Hematopoietic multipotent progenitor cell treated with erythropoietin and hydrocortisone succinate and interleukin-3 and kit ligand, for 17 days (in vitro differentiated cells): ENCODE results near the gene PNCK.

Experiments used
- DNase-seq: peaks from one replicate; pipeline ENCODE4 v3.0.0-alpha.2; 2015; ENCODE audit warnings: low spot score

PNCK gene

DNA sequence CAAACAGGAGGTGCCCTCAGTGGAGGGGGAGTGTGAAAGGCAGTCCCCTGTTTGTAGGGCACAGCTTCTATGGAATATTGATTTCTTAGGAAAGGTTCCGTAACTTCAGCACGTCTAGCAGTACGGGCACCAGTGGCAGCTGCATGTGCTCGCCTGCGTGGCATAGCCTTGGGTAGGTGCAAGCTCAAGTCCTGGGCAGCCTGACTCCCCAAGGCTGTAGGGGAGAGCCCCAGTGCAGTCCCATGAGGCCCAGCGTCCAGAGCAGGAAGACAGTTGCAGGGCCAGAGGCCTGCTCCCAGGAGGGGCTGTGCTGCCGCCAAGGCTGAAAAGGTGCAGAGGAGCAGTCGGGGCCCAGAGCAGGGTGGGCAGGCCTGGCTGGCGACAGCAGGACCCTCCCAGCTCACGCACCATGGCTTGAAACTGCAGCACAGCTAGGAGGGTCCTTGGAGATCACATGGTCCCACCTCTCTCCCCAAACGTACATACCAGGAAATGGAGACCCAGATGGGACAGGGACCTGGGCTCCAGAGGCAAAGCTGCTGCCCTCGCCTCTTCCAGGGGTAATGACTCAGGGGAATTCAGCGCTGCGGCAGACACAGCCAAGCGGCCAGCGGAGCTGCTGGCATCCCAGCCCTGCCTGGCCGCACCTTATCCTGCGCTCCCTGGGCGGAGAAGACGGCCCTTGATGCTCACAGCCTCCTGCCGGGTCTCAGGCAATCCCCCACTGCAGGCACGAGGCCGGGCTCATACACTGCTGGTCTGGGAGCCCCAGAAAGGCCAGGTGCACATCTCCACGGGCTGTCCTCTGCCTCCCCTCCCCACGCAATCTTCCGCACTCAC lies 32.7 kb downstream of the PNCK start:
- DNase-seq = no peak

GRCh38 chrX:153640045-153640686 lies 33.4 kb downstream of the PNCK start:
- DNase-seq = no peak

- DNase-seq = no peak
Measured at GRCh38 chrX:153639177-153640044, 34.2 kb downstream of the PNCK start.

DNA sequence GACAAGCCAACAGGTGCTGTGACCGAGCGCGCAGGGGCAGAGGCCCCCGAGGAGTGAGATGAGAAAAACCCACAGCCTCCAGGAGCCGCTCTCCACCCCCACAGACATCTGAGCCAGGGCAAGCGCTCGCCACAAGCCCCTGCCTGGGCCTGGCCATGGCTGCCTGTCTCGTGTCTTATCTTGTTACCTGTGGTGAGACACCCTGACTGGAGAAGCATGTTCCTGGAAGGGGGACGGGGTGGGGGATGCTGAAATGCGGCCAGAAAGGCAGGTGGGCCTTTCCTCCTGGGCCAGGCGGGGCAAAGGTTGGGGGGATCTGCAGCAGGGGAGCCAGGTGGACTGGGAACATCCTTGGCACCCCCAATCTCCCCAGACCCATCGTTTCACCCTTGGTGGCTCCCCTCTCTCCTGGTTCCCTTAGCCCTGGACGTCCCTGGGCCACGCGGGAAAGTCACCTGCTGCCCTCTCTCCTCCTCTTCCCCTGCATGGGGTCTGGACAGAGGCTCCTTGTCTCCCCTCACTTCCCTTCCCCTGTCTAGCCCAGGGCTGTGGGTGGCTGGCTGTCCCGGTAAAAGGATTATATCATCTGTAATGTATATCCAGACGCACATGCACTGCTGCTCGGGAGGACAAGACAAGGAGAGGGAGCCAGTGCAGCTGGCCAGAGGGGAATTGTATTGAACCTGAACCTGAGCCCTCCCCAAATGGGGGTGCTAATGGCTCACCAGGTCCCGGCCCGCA lies 35.0 kb downstream of the PNCK start:
- no peak for DNase-seq

- no peak for DNase-seq
Measured at GRCh38 chrX:153638041-153638371, 35.6 kb downstream of the PNCK start.

DNA sequence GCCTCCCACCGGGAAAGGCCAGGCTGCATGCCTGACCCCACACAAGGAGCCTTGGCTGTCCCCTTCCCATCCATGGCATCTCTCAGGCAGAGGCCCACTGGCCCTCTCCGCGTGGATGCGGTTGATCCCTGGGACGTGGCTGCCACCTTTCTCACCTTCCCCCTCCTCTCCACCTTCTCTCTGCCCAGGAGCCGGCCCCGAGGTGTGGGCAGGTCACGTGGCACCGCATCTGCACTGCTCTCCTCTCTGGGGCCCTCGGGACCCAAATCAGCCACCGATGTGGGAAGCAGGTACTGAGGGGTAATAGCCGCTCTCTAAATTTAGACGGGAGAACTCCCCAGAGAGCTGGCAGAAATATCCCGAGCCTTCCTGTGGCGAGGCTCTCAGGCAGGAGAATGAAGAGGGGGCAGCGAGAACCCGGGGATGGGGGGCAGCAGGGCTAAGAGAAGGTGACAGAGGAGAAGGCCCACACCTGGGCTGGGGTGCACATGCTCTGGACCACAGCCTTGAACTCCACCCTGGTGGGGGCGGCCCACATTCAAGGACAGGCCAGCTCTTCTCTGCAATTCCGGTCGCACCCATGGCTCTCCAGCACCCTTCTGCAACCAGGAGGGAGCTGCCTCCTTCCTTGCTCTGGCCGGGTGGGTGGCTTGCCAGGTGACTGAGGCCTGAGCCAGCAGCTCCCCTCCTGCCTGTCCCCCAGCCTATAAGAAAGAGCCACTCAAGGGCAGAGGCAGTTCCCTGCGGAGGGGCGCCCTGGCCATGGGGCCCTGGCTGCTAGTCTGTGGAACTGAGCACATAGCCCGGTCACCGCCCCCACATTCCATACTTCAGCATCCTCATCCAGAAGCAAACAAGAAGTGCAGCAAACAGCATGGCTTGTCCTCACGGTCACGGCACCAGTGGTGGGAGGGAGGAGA lies 36.2 kb downstream of the PNCK start:
- no peak for DNase-seq

- no peak for DNase-seq
Measured at GRCh38 chrX:153636716-153637115, 36.9 kb downstream of the PNCK start.

DNA sequence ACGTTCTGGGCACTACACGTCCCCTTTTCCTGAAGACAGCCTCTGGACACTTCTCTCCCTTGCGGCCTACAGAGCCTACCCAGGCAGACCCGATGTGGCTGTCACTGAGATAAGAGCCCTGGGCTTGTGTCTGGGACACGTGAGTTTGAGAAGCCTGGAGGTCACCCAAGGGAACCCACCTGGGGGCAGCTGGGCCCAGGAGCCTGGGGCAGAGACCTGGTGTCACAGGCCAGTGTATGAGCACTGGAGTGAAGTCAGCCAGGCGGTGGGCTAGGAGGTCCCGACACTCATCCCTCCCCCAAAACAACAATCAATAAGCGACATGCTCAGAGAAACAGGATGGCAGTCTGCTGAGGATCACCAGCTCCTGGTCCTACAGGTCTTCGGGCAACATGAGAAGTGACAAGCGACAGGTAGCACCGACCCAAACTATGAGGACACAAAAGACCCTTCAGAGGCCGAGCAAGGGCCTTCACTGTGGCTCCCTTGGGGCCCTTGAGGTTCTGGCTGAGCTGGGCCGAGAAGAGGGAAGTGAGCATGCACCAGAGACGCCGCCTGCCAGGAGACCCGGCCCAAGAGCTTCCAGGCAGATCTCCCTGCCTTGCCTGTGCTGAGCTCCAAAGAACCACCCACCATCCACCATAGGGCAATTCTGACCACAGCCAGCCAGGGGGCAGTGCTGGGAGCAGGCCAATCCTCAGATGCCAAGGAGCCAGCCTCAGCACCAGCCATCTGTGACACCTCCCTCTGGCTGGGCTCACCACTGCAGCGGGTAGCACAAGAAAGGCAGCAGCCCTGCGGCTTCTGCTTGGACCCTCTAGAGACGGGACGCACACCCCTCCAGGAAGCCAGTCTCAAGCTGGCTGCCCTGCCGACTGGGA lies 37.6 kb downstream of the PNCK start:
- DNase-seq = no peak

GRCh38 chrX:153635388-153635787 lies 38.2 kb downstream of the PNCK start:
- DNase-seq = no peak

DNA sequence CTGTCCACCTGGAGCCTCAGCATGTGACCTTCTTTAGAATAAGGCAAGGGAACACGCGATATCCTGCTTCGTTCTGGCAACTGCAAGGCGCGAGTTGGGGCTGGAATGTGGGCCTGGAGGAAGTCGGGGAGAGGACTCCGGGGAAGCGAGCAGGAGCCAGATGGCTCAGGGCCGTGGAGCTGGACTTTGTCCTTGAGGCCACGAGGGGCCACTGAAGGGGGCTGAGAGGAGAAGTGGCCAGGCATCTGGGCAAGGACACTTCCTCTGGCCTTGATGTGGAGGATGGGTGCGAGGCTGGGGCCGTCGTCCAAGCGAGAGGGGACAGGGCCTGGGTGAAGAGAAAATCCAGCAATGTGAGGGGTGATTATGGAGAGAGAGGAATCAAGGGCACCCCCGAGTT lies 38.8 kb downstream of the PNCK start:
- no peak for DNase-seq

DNA sequence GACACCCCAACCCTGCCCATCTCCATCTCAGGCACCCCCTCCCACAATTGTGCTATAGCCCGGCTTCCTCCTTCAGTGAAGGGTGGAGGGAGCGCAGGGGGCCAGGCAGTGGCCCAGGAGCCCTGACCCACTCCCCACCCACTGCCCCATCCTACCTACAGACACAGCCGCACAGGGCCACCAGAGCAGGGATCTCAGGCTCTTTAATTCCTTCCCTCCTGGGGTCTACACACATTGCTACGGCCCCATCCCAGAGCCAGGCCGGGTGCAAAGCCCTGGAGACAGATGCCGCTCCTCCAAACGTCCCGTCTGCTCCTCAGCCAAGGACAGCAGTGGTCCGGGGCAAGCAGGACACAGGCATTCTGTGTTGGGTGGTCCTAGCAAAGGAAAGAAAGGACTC lies 39.4 kb downstream of the PNCK start:
- no peak for DNase-seq

DNA sequence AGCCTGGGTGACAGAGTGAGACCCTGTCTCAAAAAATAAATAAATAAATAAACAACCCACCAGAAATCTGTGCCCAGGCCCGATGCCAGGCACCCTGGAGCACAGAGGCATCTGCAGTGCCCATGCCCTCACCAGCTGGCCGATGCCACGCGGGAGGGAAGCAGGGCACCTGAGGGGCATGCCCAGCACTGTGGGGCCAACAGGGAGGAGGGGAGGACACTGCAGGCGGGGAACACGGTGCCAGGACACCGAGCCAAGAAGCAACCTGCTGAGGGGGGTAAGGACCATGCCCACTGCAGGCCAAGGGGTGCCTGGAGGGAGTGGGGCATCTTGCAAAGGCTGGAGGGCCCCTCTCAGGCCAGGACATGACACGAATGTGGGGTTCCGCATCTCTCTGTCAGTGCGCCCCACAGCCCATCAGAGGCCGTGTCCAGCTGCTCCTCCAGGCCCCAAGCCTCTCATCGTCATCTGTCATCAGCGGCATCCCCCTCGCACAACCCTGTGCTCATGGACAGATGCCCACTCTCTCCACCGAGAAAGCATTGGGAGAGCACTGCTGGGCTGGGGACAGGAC lies 39.9 kb downstream of the PNCK start:
- DNase-seq = no peak

GRCh38 chrX:153633048-153633447 lies 40.6 kb downstream of the PNCK start:
- DNase-seq = no peak

GRCh38 chrX:153632595-153632946 lies 41.0 kb downstream of the PNCK start:
- no peak for DNase-seq

- DNase-seq = no peak
Measured at GRCh38 chrX:153631907-153632594, 41.6 kb downstream of the PNCK start.

GRCh38 chrX:153631346-153631745 lies 42.3 kb downstream of the PNCK start:
- no peak for DNase-seq

GRCh38 chrX:153628665-153629064 lies 44.9 kb downstream of the PNCK start:
- DNase-seq = no peak

DNA sequence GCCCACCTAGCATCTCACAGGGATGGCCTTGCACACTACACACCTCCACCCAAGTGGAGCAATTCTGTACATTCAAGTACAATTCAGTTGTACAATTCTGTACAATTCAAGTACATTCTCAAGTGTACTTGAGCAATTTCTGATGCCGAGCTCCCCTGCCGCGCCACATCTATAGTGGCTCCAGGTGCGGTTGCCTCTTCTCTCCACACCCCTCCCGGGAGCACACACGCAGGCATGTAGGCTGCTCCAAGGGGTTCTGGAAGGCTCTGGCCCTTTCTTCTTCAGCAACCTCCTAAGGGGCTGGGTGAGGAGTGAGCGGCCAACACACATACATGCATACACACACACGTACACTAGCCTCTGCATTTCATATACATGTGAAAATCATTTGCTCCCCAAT lies 45.5 kb downstream of the PNCK start:
- DNase-seq = no peak

DNA sequence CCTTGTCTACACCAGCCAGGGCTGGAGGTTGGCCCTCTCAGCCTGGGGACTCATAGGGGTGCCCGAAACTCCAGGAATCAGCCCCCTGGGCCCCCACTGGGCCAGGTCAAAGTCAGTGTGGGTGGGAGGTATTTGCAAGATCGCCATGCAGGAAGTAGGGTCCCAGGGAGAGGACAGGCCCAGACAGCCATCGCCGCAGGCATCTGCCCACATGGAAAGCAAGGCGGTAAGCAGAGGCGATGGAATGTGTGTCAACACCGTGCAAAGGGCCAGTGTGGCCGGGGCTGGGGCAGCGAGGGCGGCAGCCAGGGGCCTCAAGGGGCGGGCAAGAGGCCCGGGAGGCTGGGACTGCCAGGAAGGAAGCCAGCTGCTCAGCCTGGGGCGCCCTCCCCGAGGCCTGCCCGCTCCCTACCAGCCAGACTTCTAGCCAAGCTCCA lies 45.9 kb downstream of the PNCK start:
- DNase-seq = no peak
